GM18909 (cell line): ENCODE measurements around the gene SLC25A42.

Source experiments
- ATAC-seq: cut with Tn5 transposase; IDR thresholded peaks from one replicate; pipeline ENCODE4 v1.9.1; 2021; ENCODE audit warnings: mild to moderate bottlenecking; ENCODE audit not compliant: unreplicated experiment, poor library complexity

Gene SLC25A42

GRCh38 chr19:19067276-19068072, 3.7 kb downstream of the SLC25A42 start:
- ATAC-seq, result no peak

- ATAC-seq, result no peak
Observed at GRCh38 chr19:19068659-19069654, 5.2 kb downstream of the SLC25A42 start.

- ATAC-seq, result no peak
Observed at GRCh38 chr19:19071897-19072296, 8.1 kb downstream of the SLC25A42 start.

GRCh38 chr19:19074196-19074882, 10.5 kb downstream of the SLC25A42 start:
- ATAC-seq, result no peak

GRCh38 chr19:19075126-19075525, 11.3 kb downstream of the SLC25A42 start:
- no peak for ATAC-seq

GRCh38 chr19:19076476-19076875, 12.7 kb downstream of the SLC25A42 start:
- ATAC-seq, result no peak

- no peak for ATAC-seq
Observed at GRCh38 chr19:19077103-19077502, 13.3 kb downstream of the SLC25A42 start.

GRCh38 chr19:19078801-19079200, 15.0 kb downstream of the SLC25A42 start:
- ATAC-seq, result no peak

- no peak for ATAC-seq
Observed at GRCh38 chr19:19079571-19079970, 15.8 kb downstream of the SLC25A42 start.

- ATAC-seq, result no peak
Observed at GRCh38 chr19:19081642-19082151, 17.9 kb downstream of the SLC25A42 start.

- ATAC-seq, result no peak
Observed at GRCh38 chr19:19083413-19084178, 19.8 kb downstream of the SLC25A42 start.

GRCh38 chr19:19087676-19088075, 23.9 kb downstream of the SLC25A42 start:
- no peak for ATAC-seq

GRCh38 chr19:19094513-19094912, 30.7 kb downstream of the SLC25A42 start:
- ATAC-seq, result no peak

- no peak for ATAC-seq
Observed at GRCh38 chr19:19095691-19096090, 31.9 kb downstream of the SLC25A42 start.

- ATAC-seq, result no peak
Observed at GRCh38 chr19:19096641-19097627, 33.1 kb downstream of the SLC25A42 start.

- ATAC-seq, result no peak
Observed at GRCh38 chr19:19098084-19098702, 34.4 kb downstream of the SLC25A42 start.

GRCh38 chr19:19098703-19099632, 35.2 kb downstream of the SLC25A42 start:
- no peak for ATAC-seq
